ENCODE results near the gene FOXL1. TPM values are rescaled to one million over a fixed set of nuclear protein-coding genes. Genes with fewer than 3 reads are reported as not detected.
A peak's percentile ranks its signal among the peaks of the same experiment; 100 is the strongest.

FOXL1 gene
- total RNA-seq, 1 experiment from 2014 or later: 9.3 TPM

DNA sequence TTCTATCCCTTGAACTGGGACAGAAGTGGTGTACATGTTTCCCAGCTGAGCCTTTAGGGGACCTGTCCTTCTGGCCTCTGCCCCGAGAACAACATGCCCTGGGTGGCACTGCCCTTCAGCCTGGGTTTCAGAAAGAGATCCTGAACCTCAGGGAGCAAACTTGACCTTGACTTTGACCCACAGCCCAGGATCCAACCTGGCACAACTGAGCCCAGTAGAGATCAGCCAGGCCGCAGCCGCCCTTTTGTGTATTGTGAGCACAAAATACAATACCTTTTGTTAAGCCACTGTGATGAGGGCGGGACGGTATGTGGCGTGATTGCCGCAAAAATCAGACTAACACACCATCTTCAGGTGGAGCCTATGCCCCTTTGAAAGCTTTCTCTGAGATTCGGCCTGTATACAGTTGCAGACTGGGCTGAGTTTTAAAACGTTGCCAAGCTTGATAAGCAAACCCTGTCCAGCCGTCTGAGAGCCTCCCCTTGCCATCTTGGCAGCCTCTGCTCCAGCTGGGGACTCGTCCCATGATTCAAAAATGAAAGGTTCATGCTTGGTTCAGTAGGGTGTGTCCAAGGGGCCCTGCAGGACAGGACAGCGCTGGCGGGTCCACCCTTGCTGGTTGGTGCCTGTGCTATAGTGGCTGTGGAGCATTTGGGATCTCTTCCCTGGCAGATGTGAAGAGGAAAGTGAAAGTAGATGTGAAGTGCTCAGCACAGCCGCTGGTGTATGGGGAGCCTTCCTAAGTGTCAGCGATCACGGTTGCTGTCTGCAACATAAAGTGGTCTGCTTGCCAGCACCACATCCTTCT, 40.3 kb downstream of the FOXL1 start:
- ATAC-seq (peak; percentile 79), DNase-seq (ENCODE audit: low read depth, low spot score) (no peak)
- CTCF ChIA-PET: interaction anchor here (0.9 kb wide), 1 partner anchor 547 kb away, joined by 3 read pairs; no protein-coding TSS in a partner anchor

DNA sequence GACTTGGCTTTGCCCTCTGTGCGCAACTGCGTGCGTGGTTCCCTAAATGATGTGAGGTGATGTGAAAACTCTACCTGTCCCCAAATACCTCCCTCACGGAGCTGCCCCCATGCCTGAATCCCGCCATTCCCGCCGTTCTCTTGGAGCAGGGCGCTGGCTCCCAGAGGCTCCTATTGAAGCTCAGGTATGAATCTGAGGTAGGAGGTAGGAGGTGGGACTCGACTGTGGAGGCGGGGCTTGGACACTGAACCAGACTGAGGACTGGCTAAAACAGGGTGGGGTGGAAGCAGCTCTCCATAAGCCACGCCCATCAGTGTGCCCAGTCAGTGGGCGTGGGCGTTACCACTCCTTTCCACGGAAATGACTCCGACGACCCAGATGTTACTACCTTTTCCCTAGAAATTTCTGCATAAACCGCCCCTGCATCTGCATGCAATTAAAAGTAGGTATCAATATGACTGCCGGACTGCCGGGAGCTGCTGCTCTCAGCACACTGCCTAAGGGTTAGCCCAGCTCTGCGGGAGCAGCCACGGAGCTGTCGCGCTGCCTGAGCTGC, 41.0 kb downstream of the FOXL1 start:
- Histone ChIP-seq H3K36me3 (ENCODE audit: control insufficient read depth, insufficient read depth, low read length) (no peaks in the 10 kb centered on the region), H3K27ac (ENCODE audit: low read length) (peak overlapping the region; percentile 68), H3K4me1 (ENCODE audit: control insufficient read depth, insufficient read depth, low read length) (peaks cover 6% of the 10 kb centered on the region), H3K27me3 (ENCODE audit: control insufficient read depth, insufficient read depth, low read length) (no peaks in the 10 kb centered on the region), H3K4me3 (ENCODE audit: low read depth in 2 of 2, low read length in 2 of 2) (peak overlapping the region; percentile 53 to 67), H3K9me3 (ENCODE audit: control insufficient read depth, insufficient read depth, low read depth, low read length) (no peaks in the 10 kb centered on the region)
- TF ChIP-seq SIN3A (IDR thresholded peaks at IDR 0.05; ENCODE audit: borderline replicate concordance, insufficient read depth, low read depth, low read length) (no peak), CTCF (IDR thresholded peaks at IDR 0.05) (no peak), TCF7L2 (IDR thresholded peaks at IDR 0.05; ENCODE audit: low read depth, low read length) (no peak), POLR2AphosphoS5 (IDR thresholded peaks at IDR 0.05; ENCODE audit: low read depth, low read length) (no peak)
- TF ChIP-seq, protein P1, sequence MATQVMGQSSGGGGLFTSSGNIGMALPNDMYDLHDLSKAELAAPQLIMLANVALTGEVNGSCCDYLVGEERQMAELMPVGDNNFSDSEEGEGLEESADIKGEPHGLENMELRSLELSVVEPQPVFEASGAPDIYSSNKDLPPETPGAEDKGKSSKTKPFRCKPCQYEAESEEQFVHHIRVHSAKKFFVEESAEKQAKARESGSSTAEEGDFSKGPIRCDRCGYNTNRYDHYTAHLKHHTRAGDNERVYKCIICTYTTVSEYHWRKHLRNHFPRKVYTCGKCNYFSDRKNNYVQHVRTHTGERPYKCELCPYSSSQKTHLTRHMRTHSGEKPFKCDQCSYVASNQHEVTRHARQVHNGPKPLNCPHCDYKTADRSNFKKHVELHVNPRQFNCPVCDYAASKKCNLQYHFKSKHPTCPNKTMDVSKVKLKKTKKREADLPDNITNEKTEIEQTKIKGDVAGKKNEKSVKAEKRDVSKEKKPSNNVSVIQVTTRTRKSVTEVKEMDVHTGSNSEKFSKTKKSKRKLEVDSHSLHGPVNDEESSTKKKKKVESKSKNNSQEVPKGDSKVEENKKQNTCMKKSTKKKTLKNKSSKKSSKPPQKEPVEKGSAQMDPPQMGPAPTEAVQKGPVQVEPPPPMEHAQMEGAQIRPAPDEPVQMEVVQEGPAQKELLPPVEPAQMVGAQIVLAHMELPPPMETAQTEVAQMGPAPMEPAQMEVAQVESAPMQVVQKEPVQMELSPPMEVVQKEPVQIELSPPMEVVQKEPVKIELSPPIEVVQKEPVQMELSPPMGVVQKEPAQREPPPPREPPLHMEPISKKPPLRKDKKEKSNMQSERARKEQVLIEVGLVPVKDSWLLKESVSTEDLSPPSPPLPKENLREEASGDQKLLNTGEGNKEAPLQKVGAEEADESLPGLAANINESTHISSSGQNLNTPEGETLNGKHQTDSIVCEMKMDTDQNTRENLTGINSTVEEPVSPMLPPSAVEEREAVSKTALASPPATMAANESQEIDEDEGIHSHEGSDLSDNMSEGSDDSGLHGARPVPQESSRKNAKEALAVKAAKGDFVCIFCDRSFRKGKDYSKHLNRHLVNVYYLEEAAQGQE (IDR thresholded peaks at IDR 0.05; ENCODE audit: insufficient read depth in 1 of 2, low read depth in 2 of 2, low read length in 1 of 2): no peak
- BruUV-seq (replicated peaks): no TSS peak
- POLR2A ChIA-PET: no interaction called here
- ATAC-seq (peak; percentile 98), DNase-seq (ENCODE audit: low read depth, low spot score) (peak; percentile 33)
- intact Hi-C loops (cut with micrococcal nuclease; ENCODE audit: unreplicated experiment): no loop called here
- in situ Hi-C loops (cut with HindIII; ENCODE audit: low pct_unique_long_range_greater_than_20kb, low sequenced_read_pairs): no loop called here
- CTCF ChIA-PET: interaction anchor here (0.9 kb wide), 1 partner anchor 548 kb away, joined by 3 read pairs; no protein-coding TSS in a partner anchor

More for the DNA sequence above, 40.3 kb downstream of the FOXL1 start:
- Histone ChIP-seq H3K27me3 (ENCODE audit: control insufficient read depth, insufficient read depth, low read length) (no peaks in the 10 kb centered on the region), H3K4me3 (ENCODE audit: low read depth in 2 of 2, low read length in 2 of 2) (peak overlapping the region; percentile 53 to 67), H3K9me3 (ENCODE audit: control insufficient read depth, insufficient read depth, low read depth, low read length) (no peaks in the 10 kb centered on the region), H3K4me1 (ENCODE audit: control insufficient read depth, insufficient read depth, low read length) (peaks cover 6% of the 10 kb centered on the region), H3K36me3 (ENCODE audit: control insufficient read depth, insufficient read depth, low read length) (no peaks in the 10 kb centered on the region), H3K27ac (ENCODE audit: low read length) (peak overlapping the region; percentile 68)
- intact Hi-C loops (cut with micrococcal nuclease; ENCODE audit: unreplicated experiment): no loop called here
- in situ Hi-C loops (cut with HindIII; ENCODE audit: low pct_unique_long_range_greater_than_20kb, low sequenced_read_pairs): no loop called here
- POLR2A ChIA-PET: no interaction called here
- TF ChIP-seq POLR2AphosphoS5 (IDR thresholded peaks at IDR 0.05; ENCODE audit: low read depth, low read length) (no peak), SIN3A (IDR thresholded peaks at IDR 0.05; ENCODE audit: borderline replicate concordance, insufficient read depth, low read depth, low read length) (no peak), TCF7L2 (IDR thresholded peaks at IDR 0.05; ENCODE audit: low read depth, low read length) (no peak), CTCF (IDR thresholded peaks at IDR 0.05) (no peak)
- TF ChIP-seq, protein P1 (IDR thresholded peaks at IDR 0.05; ENCODE audit: insufficient read depth in 1 of 2, low read depth in 2 of 2, low read length in 1 of 2): no peak
- BruUV-seq (replicated peaks): no TSS peak
